Naive B cell (primary cell): ENCODE data around the gene TMEM181. TPM values are rescaled to one million over a fixed set of nuclear protein-coding genes. Genes with fewer than 3 reads are reported as not detected.
A peak's percentile ranks its signal among the peaks of the same experiment; 100 is the strongest.
"Not testable (repeated sequence)": the region's sequence is repeated elsewhere in the genome, so short reads cannot be mapped to it uniquely, and the experiment has no call there.

Source experiments
- ATAC-seq, 2 donors: fragments of 150-1000 bp; cut with Tn5 transposase; 2 replicates each; pipeline ENCODE4 v1.10.0; 2021; ENCODE audit warnings: low read depth in 2 of 2, mild to moderate bottlenecking in 2 of 2, moderate library complexity in 2 of 2
- DNase-seq: peaks from one replicate; pipeline ENCODE4 v3.0.0; 2022
- H3K27ac Mint-ChIP-seq, 6 donors: one replicate each; pipeline ENCODE4 v1.8.0; 2020 to 2022; ENCODE audit warnings: mild to moderate bottlenecking in 6 of 6, mixed read lengths in 6 of 6, moderate library complexity in 5 of 6, inconsistent platforms in 2 of 6
- H3K27me3 Mint-ChIP-seq, 3 donors: one replicate each; pipeline ENCODE4 v1.8.0; 2021 to 2022; ENCODE audit warnings: mixed read lengths in 3 of 3, mild to moderate bottlenecking in 1 of 3
- H3K36me3 Mint-ChIP-seq, 2 donors: one replicate each; pipeline ENCODE4 v1.8.0; 2020 to 2022; ENCODE audit warnings: mixed read lengths in 2 of 2, inconsistent platforms in 1 of 2, mild to moderate bottlenecking in 1 of 2
- H3K4me1 Mint-ChIP-seq, 3 donors: one replicate each; pipeline ENCODE4 v1.8.0; 2020 to 2022; ENCODE audit warnings: mixed read lengths in 3 of 3, inconsistent platforms in 1 of 3, mild to moderate bottlenecking in 1 of 3, moderate library complexity in 1 of 3
- H3K4me3 Mint-ChIP-seq, 8 donors: one replicate each; pipeline ENCODE4 v1.8.0; 2020 to 2022; ENCODE audit warnings: mild to moderate bottlenecking in 8 of 8, mixed read lengths in 8 of 8, moderate library complexity in 8 of 8, inconsistent platforms in 2 of 8
- H3K9me3 Mint-ChIP-seq, 7 donors: one replicate each; pipeline ENCODE4 v1.8.0; 2020 to 2022; ENCODE audit warnings: mixed read lengths in 7 of 7, mild to moderate bottlenecking in 5 of 7, inconsistent platforms in 2 of 7, moderate library complexity in 1 of 7
- polyA plus RNA-seq, 6 donors: library from polyadenylated mRNA; unstranded; fragments of 300-500 nt; fragmentation: Illumina TruSeq; gene quantifications; one replicate each; pipeline ENCODE4 v1.2.3, GENCODE V29; 2021; ENCODE audit warnings: low read depth in 6 of 6

TMEM181 gene
- polyA plus RNA-seq, 6 donors from 2014 or later = 1.9 to 2.4 (median 2.3) TPM

- Mint-ChIP-seq H3K27ac (peak overlapping the region in 2 of 6 donors; percentile 27 to 60), H3K4me1 (peaks cover 16 to 25% (median 20%) of the 10 kb centered on the region in 3 donors), H3K4me3 (peak overlapping the region in 1 of 8 donors; percentile 62), H3K27me3 (peaks cover 29 to 31% (median 30%) of the 10 kb centered on the region in 3 donors)
- H3K36me3 Mint-ChIP-seq, DNase-seq, ATAC-seq, H3K9me3 Mint-ChIP-seq: not testable (repeated sequence)
Observed at GRCh38 chr6:158651981-158652737, 92.3 kb downstream of the TMEM181 start.

GRCh38 chr6:158653577-158654354, 93.9 kb downstream of the TMEM181 start:
- ATAC-seq (peak; percentile 62 to 64), DNase-seq (peak; percentile 44)
- Mint-ChIP-seq H3K4me1 (peaks cover 16 to 24% (median 20%) of the 10 kb centered on the region in 3 donors), H3K4me3 (peak overlapping the region in 2 of 8 donors; percentile 7 to 45), H3K27me3 (peaks cover 29 to 31% (median 30%) of the 10 kb centered on the region in 3 donors), H3K27ac (peak overlapping the region in 4 of 6 donors; percentile 18 to 72 (median 54)), H3K9me3 (no peaks in the 10 kb centered on the region), H3K36me3 (no peaks in the 10 kb centered on the region)

GRCh38 chr6:158654498-158654897, 94.6 kb downstream of the TMEM181 start:
- peaks cover 30 to 36% (median 31%) of the 10 kb centered on the region in 3 donors for H3K27me3 Mint-ChIP-seq
- ATAC-seq (no peak), DNase-seq (no peak)
- no peaks in the 10 kb centered on the region for H3K9me3 Mint-ChIP-seq
- peaks cover 10 to 16% (median 14%) of the 10 kb centered on the region in 3 donors for H3K4me1 Mint-ChIP-seq
- H3K27ac Mint-ChIP-seq = peak overlapping the region in 2 of 6 donors; percentile 12 to 48
- H3K36me3 Mint-ChIP-seq = no peaks in the 10 kb centered on the region
- H3K4me3 Mint-ChIP-seq = no peak overlapping the region

- ATAC-seq = no peak
- Mint-ChIP-seq H3K4me3 (no peak overlapping the region), H3K27ac (peak overlapping the region in 3 of 6 donors; percentile 12 to 39 (median 23)), H3K36me3 (no peaks in the 10 kb centered on the region), H3K27me3 (peaks cover 30 to 37% (median 31%) of the 10 kb centered on the region in 3 donors), H3K4me1 (peaks cover 5 to 11% (median 9%) of the 10 kb centered on the region in 3 donors), H3K9me3 (no peaks in the 10 kb centered on the region)
- DNase-seq = no peak
Observed at GRCh38 chr6:158654960-158655489, 95.1 kb downstream of the TMEM181 start.

GRCh38 chr6:158655569-158656450, 95.9 kb downstream of the TMEM181 start:
- ATAC-seq (no peak), DNase-seq (no peak)
- Mint-ChIP-seq H3K36me3 (no peaks in the 10 kb centered on the region), H3K27me3 (peaks cover 30 to 37% (median 36%) of the 10 kb centered on the region in 3 donors), H3K27ac (peak overlapping the region in 3 of 6 donors; percentile 23 to 69 (median 33)), H3K4me3 (peak overlapping the region in 2 of 8 donors; percentile 1 to 29), H3K9me3 (no peaks in the 10 kb centered on the region), H3K4me1 (peaks cover 4 to 16% (median 9%) of the 10 kb centered on the region in 3 donors)

- not testable (repeated sequence) for H3K27ac Mint-ChIP-seq, DNase-seq, H3K4me3 Mint-ChIP-seq, ATAC-seq, H3K36me3 Mint-ChIP-seq, H3K9me3 Mint-ChIP-seq
- Mint-ChIP-seq H3K27me3 (peaks cover 30 to 40% (median 37%) of the 10 kb centered on the region in 3 donors), H3K4me1 (peaks cover 4 to 16% (median 9%) of the 10 kb centered on the region in 3 donors)
Observed at GRCh38 chr6:158656986-158657385, 97.1 kb downstream of the TMEM181 start.

- Mint-ChIP-seq H3K27me3 (peaks cover 23 to 40% (median 40%) of the 10 kb centered on the region in 3 donors), H3K4me1 (peaks cover 0 to 12% (median 6%) of the 10 kb centered on the region in 3 donors), H3K4me3 (peak overlapping the region in 2 of 8 donors; percentile 9 to 24), H3K36me3 (no peaks in the 10 kb centered on the region), H3K27ac (peak overlapping the region in 3 of 6 donors; percentile 62 to 81 (median 76)), H3K9me3 (no peaks in the 10 kb centered on the region)
- DNase-seq = peak; percentile 45
- ATAC-seq = peak; percentile 90 to 91
Observed at GRCh38 chr6:158660333-158660754, 100.5 kb downstream of the TMEM181 start.

GRCh38 chr6:158661156-158661685, 101.3 kb downstream of the TMEM181 start:
- H3K4me3 Mint-ChIP-seq = no peak overlapping the region
- H3K9me3 Mint-ChIP-seq = no peaks in the 10 kb centered on the region
- DNase-seq = no peak
- no peak for ATAC-seq
- H3K27me3 Mint-ChIP-seq = peaks cover 14 to 31% (median 31%) of the 10 kb centered on the region in 3 donors
- peaks cover 0 to 12% (median 6%) of the 10 kb centered on the region in 3 donors for H3K4me1 Mint-ChIP-seq
- H3K27ac Mint-ChIP-seq = no peak overlapping the region
- H3K36me3 Mint-ChIP-seq = no peaks in the 10 kb centered on the region

- peak overlapping the region in 1 of 8 donors; percentile 40 for H3K4me3 Mint-ChIP-seq
- no peak for DNase-seq
- no peak overlapping the region for H3K27ac Mint-ChIP-seq
- H3K27me3 Mint-ChIP-seq = peaks cover 10 to 33% (median 30%) of the 10 kb centered on the region in 3 donors
- peaks cover 10 to 22% (median 17%) of the 10 kb centered on the region in 3 donors for H3K4me1 Mint-ChIP-seq
- H3K36me3 Mint-ChIP-seq = no peaks in the 10 kb centered on the region
- H3K9me3 Mint-ChIP-seq = no peaks in the 10 kb centered on the region
- no peak for ATAC-seq
Observed at GRCh38 chr6:158662607-158662953, 102.7 kb downstream of the TMEM181 start.

- Mint-ChIP-seq H3K9me3 (no peaks in the 10 kb centered on the region), H3K4me3 (peak overlapping the region in 5 of 8 donors; percentile 22 to 61 (median 40)), H3K27ac (peak overlapping the region in 2 of 6 donors; percentile 6 to 10), H3K36me3 (no peaks in the 10 kb centered on the region), H3K4me1 (peaks cover 12 to 26% (median 20%) of the 10 kb centered on the region in 3 donors), H3K27me3 (peaks cover 10 to 33% (median 30%) of the 10 kb centered on the region in 3 donors)
- ATAC-seq = no peak
- no peak for DNase-seq
Observed at GRCh38 chr6:158662954-158663624, 103.2 kb downstream of the TMEM181 start.

- peaks cover 12 to 29% (median 25%) of the 10 kb centered on the region in 3 donors for H3K4me1 Mint-ChIP-seq
- DNase-seq (no peak), ATAC-seq (no peak)
- no peaks in the 10 kb centered on the region for H3K9me3 Mint-ChIP-seq
- no peaks in the 10 kb centered on the region for H3K36me3 Mint-ChIP-seq
- H3K27me3 Mint-ChIP-seq = peaks cover 10 to 33% (median 30%) of the 10 kb centered on the region in 3 donors
- H3K27ac Mint-ChIP-seq = no peak overlapping the region
- H3K4me3 Mint-ChIP-seq = no peak overlapping the region
Observed at GRCh38 chr6:158663625-158664165, 103.8 kb downstream of the TMEM181 start.
